ENCODE results near the gene SERAC1.
A peak's percentile ranks its signal among the peaks of the same experiment; 100 is the strongest.

SERAC1 gene

DNA sequence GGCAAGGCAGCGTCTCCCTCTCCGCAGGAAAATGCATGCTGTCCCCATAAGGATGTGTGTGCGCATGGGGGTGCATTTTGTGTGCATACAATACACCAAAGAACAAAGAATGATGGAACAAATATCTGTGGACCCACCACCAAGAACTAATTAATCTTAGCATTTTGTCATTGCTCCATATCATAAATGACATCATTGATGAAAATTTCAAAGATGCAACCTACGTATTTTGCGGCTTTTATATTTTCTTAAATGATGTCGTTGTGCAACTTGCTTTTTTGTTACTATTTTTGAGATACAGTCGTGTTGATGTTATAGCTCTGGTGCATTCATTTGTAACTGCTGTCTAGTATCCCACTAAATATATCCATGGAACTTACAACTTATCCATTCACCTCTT lies 89.7 kb downstream of the SERAC1 start:
- no peak for DNase-seq (ENCODE audit: low read depth in 2 of 2)

GRCh38 chr6:158077676-158078075 lies 90.4 kb downstream of the SERAC1 start:
- no peak for DNase-seq (ENCODE audit: low read depth in 2 of 2)

- no peak for DNase-seq (ENCODE audit: low read depth in 2 of 2)
Observed at GRCh38 chr6:158076548-158076947, 91.5 kb downstream of the SERAC1 start.

GRCh38 chr6:158073776-158074175 lies 94.3 kb downstream of the SERAC1 start:
- DNase-seq (ENCODE audit: low read depth in 2 of 2), result no peak

GRCh38 chr6:158072083-158072721 lies 95.9 kb downstream of the SERAC1 start:
- DNase-seq (ENCODE audit: low read depth in 2 of 2), result peak; percentile 40 to 59

- DNase-seq (ENCODE audit: low read depth in 2 of 2), result no peak
Observed at GRCh38 chr6:158071121-158072082, 96.7 kb downstream of the SERAC1 start.

DNA sequence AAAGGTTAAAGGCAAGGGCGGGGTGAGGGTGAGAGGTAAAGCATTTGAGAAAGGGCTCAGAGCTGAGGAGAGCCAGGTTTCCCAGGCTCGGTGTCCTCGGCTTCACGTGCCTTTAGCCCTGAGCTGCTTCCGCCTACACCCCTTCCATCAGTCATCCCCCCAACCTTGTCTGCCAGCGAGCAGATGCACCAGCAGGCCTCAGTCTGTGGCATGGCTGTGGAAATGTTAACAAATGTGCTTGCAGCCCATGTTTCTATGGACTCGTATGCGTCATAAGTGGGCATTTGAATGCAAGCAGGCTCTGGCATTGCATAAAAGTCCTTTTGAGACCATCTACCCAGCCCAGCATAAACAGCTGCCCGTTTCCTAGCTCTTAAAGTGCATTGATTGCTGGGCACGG lies 97.5 kb downstream of the SERAC1 start:
- no peak for DNase-seq (ENCODE audit: low read depth in 2 of 2)

DNA sequence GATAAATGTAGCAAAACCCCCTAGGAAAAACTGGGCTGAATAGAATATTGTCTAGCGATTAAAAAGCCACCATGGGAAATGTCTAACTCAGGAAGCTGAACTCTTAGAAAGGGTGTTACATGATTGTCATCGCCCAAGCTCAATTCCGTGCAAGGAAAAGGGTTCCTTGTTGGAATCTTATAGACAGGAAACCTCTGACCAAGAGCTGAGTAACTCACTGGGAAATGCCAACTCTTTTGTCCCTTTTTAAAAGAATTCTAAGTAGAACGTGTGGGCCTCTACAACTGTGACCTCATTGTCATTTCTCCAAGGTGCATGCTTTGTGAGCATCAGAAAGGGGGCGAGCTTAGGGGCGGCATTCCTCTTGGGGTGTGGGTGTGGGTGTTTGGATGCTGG lies 98.3 kb downstream of the SERAC1 start:
- no peak for DNase-seq (ENCODE audit: low read depth in 2 of 2)

DNA sequence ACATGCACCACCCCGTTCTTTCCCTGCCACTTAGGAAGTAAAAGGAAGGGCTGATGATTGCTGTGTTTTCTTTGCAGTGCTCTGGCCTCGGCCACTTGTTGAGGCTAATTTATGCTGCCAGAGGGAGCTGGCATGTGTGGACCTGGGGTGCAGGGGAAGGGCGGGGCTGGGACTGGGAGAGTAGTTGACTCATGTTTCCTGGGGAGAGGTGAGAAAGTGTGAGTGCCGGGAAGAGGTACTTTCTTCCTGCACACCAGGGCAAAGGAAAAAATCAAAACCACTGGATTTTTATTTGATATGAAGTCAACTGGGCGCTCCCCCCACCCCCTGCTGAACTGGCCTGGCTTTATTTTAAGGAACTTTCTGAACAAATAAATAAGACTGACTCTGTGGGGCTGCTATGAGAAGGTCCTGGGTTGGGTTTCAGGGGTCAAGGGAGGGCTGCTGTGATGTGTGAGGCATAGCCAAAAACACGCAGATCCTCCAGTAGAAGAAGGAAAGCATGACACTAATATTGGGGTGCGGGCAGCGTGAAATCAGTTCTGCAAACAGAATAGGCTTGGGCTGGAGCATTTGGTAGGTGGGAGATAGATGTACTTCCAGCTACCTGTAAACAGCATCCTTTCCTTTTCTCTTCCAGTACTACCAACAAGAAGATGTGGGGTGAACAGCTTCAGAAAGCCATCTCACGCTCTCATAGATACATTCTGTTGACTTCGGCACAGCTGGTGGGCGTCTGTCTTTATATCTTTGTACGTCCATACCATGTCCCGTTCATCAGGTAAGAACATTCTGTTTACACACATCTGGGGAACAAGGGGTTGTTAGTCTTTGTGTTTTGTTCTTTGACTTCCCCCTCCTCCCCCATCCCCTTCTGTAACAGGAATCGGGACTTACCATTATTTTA lies 98.9 kb downstream of the SERAC1 start:
- DNase-seq (ENCODE audit: low read depth in 2 of 2), result no peak

DNA sequence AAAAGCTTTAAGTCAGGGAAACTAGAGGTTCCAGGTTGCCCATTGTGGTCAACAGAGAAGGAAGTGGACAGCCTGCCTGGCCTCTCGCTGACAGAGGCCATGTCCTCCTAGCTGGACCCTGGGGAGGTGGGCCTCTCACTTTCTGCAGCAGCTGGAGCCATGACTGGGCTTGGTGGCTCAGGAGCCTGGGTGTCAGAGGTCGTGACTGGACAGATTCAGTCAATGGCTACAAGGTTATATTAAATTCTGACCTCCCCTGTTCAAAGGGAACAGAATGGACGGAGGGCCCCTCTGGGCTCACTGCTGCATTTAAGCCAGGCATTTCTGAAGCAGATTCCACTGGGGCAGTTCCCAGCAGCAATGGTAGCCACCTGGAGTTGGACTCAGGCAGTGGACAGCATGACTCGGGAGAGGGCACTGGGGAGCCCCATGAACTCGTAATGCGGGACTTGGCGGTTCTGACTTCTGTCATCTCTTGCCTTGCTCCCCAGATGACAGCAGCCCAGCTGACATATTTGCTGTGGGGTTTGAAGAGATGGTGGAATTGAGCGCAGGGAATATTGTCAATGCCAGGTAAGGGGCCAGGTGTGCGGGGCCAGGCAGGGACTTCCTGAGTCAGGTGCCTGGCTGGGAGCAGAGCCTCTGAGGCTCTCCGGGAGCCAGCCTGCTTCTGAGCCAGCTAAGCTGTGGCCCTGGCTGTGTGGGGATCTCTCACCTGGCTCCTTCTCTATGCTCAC lies 99.7 kb downstream of the SERAC1 start:
- DNase-seq (ENCODE audit: low read depth in 2 of 2), result no peak

- DNase-seq (ENCODE audit: low read depth in 2 of 2), result no peak
Observed at GRCh38 chr6:158067436-158068015, 100.5 kb downstream of the SERAC1 start.

DNA sequence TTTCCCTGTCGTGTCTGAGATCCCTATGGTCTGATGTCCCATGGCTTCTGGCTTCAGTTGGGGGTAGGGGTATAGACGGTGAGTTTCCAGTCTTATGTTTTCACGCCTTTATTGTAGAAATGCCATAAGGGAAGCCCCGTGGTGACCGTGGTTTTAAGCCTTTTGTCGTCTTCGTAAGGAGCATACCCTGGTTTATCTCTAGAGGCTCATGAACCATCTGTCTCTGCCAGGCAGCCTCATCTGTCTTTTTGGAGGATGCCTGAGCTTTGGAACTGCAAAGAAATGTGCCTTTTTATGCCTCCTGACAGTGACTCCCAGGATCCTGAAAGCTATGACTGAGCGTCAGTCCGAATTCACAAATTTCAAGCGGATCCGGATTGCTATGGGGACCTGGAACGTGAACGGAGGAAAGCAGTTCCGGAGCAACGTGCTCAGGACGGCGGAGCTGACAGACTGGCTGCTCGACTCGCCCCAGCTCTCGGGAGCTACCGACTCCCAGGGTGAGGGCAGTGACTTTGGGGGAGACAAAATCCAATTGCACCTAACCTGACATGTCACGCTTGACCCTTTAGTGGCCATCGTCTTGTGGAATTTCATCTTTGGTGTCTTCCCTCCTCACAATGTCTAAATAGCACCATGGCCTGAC lies 101.8 kb downstream of the SERAC1 start:
- DNase-seq (ENCODE audit: low read depth in 2 of 2), result no peak

- no peak for DNase-seq (ENCODE audit: low read depth in 2 of 2)
Observed at GRCh38 chr6:158064725-158065251, 103.3 kb downstream of the SERAC1 start.

- DNase-seq (ENCODE audit: low read depth in 2 of 2), result no peak
Observed at GRCh38 chr6:158063736-158064135, 104.3 kb downstream of the SERAC1 start.

DNA sequence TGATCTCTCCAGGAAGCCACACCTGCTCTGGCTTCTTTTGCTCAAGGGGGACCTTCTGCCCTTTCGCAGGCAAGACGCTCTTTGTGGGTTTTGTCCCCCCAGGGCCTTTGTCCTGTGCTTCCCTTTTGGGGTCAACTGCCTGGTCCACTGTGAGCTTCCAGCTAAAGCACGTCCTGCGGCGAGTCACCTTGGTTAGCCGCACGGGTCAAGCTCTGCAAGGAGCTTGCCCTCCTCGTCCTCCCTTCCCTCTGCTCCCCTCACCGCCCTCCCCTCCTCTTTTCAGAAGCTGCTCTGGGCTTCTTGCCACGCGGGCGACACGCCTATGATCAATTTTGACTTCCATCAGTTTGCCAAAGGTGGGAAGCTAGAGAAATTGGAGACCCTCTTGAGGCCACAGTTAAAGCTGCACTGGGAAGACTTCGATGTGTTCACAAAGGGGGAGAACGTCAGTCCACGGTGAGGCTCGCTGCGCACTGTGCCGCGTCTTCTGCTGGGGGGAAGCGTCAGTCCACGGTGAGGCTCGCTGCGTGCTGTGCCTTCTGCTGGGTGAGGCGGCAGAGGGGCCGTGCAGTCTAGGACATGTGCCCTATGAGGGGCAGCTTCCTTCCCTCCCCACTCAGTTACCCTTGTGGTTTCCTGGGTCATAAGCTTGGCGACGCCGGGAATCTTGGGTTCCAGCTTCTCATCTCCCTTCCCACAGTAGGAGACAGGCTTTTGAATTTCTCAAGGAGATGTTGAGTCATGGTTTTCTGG lies 106.2 kb downstream of the SERAC1 start:
- DNase-seq (ENCODE audit: low read depth in 2 of 2), result no peak

DNA sequence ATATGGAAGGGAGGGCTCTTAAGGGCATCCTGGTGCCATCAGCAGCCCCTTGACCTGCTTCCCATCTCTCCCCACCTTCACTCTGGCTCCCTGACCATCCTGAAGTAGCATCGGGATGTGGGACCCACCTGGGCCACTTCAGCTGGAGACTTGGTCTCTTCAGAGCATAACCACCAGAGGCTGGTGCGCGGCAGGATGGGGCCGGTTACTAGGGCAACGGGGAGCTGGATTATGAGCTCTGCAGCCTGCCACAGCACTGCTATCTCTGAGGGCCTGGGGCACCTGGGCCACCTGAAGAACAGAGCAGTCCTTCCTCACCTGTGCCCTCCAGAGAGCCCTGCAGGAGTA lies 106.7 kb downstream of the SERAC1 start:
- DNase-seq (ENCODE audit: low read depth in 2 of 2), result no peak

- DNase-seq (ENCODE audit: low read depth in 2 of 2), result no peak
Observed at GRCh38 chr6:158060455-158061360, 107.4 kb downstream of the SERAC1 start.
